Fibroblast of mammary gland (primary cell): ENCODE data around the gene OR6S1.

Source experiments
- DNase-seq: peaks from one replicate; pipeline ENCODE4 v3.0.0-alpha.2; 2010; ENCODE audit warnings: low read depth
- H3K4me3 ChIP-seq: 2 replicates; pipeline ENCODE4 v1.5.1; 2011; ENCODE audit warnings: low read depth, mild to moderate bottlenecking, low read length, moderate library complexity; ENCODE audit not compliant: control insufficient read depth
- TF ChIP-seq, protein P1 (sequence below): conservative IDR thresholded peaks from 2 replicates; pipeline ENCODE4 v1.5.1; 2011; ENCODE audit warnings: low read depth, low read length, inconsistent platforms; ENCODE audit not compliant: control insufficient read depth, insufficient read depth

The OR6S1 gene

DNA sequence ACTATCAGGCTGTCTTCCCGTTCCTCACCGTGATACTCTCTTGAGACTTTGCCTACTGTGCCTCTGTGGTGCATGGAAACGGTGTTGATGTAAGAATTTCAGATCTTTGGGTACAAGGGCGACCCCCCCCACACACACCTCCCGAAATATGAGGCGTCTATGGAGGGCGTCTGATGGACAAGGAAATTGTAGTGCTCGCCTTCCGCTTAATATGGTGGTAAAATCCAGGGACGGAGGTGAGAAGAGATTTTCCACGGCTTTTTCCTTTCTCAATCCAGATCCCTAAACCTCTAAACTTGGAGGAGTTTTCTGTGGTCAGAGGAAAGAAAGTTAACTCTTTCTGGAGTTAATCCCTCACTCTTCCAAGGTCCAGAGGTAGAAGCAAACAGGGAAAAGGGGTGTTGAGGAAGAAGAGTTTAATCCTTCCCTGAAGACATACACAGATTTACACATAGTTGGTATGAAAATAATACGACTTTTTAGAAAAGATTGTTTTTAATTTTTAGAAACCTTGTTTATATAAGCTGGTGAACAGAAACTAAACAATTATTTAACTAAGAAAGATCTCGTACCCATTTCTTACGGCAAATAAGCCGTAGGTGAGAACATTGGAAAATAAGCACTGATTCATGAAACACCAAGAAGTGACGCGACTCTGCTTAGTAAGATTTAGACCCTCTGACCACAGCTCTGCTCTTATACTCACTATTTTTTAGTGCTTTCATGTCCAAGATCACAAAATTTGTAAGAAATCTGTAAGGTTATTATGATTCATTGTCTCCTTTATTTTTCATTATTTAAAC lies 27.3 kb downstream of the OR6S1 start:
- peak overlapping the region; percentile 88 for H3K4me3 ChIP-seq
- no peak for DNase-seq
- TF ChIP-seq, protein P1, sequence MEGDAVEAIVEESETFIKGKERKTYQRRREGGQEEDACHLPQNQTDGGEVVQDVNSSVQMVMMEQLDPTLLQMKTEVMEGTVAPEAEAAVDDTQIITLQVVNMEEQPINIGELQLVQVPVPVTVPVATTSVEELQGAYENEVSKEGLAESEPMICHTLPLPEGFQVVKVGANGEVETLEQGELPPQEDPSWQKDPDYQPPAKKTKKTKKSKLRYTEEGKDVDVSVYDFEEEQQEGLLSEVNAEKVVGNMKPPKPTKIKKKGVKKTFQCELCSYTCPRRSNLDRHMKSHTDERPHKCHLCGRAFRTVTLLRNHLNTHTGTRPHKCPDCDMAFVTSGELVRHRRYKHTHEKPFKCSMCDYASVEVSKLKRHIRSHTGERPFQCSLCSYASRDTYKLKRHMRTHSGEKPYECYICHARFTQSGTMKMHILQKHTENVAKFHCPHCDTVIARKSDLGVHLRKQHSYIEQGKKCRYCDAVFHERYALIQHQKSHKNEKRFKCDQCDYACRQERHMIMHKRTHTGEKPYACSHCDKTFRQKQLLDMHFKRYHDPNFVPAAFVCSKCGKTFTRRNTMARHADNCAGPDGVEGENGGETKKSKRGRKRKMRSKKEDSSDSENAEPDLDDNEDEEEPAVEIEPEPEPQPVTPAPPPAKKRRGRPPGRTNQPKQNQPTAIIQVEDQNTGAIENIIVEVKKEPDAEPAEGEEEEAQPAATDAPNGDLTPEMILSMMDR, result no peak

DNA sequence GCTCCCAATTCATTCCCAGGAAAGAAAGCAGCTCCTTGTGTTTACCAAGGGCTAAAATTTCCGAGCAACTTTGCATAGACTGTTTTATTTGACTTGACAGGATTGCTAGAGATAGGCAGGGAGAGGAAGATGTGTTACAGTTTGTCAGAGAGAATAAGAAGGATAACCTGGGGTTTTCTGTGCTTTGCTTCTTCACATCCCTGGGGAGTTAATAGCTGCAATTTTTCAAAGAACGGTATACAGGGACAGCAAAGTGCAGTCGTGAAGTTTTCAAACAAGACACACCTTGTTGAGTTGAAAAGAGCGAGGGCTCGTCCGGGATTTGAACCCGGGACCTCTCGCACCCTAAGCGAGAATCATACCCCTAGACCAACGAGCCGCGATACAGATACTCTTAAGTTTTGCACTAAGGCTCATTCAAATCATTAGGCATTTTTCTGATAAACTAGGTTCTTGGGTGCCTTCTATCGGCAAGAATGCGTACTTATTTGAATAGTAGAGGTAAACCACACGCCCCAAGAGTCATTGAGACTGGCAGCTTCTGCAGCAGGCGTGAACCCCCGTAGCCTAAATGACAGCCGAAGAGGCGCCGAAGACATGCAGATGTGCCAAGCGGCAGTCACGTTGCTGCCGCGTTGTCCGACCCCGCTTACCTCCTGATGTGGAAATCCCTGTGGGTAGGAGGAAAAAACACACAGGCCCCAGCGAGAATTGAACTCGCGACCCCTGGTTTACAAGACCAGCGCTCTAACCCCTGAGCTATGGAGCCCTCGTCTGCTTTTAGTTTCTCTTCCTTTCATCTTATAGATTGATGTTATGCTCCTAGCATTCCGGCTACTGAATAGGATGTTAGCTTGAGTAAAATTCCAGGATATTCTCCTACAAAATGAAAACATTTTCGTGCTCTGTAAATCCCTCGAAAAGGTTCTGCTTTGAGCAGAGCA lies 28.1 kb downstream of the OR6S1 start:
- TF ChIP-seq, protein P1, result peak; percentile 62
- H3K4me3 ChIP-seq, result peak overlapping the region; percentile 88
- DNase-seq, result peak; percentile 98

DNA sequence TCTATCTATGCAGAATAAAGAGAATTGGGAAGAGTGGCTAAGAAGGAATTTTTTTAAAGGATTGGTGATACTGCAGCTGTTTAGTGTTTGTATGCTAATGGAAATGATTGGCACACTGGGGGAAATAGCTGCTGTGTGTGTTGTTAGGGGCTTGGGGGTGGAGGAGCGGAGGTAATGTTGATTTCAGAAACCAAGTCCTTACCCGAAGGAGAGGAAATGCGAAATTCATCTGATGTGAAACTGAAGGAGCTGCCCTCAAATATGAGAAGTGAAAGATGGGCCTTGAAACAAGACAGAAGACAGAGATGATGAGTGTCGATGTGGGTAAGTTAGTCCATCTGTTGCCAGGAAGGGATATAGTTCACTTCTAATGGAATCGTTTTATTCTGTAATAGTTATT lies 29.1 kb downstream of the OR6S1 start:
- TF ChIP-seq, protein P1, result no peak
- H3K4me3 ChIP-seq, result no peak overlapping the region
- DNase-seq, result no peak

DNA sequence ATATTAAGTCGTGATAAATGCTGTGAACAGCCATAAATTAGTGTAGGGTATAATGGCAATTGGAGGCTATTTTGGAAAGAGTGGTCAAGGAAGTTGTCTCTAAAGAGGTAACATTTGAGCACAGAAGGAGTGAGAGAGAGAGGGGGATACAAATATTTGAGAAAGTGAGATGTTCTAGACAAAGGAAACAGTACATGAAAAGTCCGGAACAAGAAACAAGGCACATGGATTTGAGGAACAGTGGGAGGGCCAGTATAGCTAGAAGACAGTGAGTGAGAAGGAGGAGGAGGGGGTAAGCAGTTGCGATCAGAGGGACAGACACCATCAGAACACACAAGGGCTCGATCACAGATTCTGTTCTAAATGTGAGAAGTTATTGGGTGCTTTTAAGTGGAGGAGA lies 30.2 kb downstream of the OR6S1 start:
- H3K4me3 ChIP-seq, result no peak overlapping the region
- TF ChIP-seq, protein P1, result no peak
- no peak for DNase-seq

DNA sequence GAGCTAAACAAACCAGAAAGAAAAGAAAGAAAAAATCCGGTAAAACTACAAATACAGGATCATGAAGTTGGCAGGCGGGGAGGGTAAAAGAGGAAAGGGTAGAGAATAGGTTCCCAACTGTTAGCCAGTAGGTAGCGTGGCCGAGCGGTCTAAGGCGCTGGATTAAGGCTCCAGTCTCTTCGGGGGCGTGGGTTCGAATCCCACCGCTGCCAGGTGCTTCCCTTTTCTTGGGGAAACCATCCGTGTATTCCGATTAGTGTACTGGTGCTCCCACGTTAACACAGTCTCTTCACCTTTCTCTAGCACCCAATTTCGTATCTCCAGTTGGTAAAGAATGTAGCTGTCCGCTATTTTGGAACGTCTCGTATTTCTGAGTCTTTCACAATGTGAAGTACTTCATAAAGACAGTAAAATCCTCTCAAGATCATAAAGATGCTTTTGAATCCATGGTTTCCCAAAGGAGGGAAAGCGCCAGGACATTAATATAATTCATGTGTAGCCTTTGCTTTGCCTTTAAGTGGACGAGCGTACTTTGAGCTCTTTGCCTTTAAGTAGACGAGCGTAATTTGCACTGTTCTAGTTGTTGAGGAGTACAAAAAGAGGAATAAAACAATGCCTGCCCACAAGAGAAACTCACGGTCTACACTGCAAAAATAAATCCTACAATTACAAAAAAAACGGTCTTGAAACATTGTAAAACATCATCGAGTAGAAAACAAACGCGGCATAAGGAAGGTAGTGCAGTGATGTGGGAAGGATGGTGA lies 31.3 kb downstream of the OR6S1 start:
- TF ChIP-seq, protein P1, result no peak
- peak; percentile 80 for DNase-seq
- peak overlapping the region; percentile 97 for H3K4me3 ChIP-seq
